Middle frontal gyrus (tissue), 1 donor: ENCODE data around the gene CCDC196.
"Not testable (repeated sequence)": the region's sequence is repeated elsewhere in the genome, so short reads cannot be mapped to it uniquely, and the experiment has no call there.

Source experiments
- DNase-seq: peaks from one replicate; pipeline ENCODE4 v3.0.0-alpha.2; 2015; ENCODE audit warnings: low spot score; ENCODE audit errors: extremely low spot score

Gene CCDC196

DNA sequence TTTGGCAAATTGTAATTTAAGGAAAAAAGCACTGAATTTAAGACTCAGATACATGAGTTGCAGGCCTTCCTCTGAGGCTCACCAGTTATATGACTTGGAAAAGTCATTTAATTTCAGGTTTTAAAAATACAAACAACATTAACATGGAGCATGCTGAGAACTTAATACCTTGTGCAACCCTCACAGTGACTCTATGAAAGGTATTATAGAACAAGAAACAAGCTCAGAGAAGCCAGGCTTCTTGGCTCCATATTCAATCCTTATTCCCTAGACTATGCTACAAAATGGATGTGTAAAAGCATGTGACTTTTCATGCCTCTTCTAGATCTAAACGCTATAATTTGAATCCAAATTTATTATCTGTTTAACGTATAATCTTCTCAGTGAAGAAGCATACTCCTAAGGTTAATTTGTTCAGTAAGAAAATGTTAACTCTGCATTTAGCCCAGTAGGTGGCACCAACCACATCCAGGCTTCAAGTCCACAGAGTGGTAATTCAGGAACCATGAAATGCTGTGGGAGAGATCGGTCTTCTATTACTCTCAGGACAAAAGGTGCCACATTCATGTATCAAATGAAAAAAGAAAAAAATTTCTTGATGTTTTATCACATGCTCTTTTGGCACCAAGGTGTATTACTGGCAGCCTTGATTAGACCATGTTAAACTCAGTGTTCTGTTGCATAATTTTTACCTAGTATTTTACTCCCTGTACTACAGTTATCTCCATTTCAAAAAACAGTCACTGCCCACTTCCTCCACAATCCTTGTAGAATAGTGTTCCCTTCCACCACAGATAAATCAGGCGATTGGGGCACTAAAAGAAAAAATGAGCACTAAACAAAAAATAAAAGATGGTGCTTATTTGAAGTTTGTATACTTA lies 9.3 kb downstream of the CCDC196 start:
- peak; percentile 24 for DNase-seq

DNA sequence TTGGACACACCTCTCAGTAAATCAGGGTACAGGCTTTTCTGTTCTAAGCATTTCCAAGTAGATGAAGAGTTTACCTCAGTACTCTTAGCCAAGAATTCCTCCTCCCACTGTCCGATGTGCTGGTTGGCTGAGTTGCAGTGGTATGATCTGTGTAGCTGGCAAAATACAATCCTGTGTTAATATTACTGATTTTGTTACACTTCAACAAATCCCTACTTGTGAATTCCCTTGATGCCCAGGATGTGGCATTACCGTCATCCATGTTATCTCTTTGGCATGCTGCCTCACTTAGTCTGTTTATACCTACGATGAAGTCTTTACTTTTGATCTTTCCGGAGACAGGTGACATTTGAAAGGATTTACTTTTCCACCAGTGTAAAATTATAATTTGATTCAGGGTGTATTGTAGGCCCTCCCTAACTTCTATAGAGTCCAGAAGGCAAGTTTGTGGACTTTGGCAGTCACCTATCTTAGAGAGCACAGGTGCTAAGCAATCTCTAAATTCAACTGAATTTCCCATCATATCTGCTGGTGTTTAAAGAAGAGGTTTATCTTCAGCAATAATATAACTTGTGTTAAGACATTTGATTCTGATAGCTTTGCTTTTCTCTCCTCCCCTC lies 10.1 kb downstream of the CCDC196 start:
- DNase-seq, result no peak

DNA sequence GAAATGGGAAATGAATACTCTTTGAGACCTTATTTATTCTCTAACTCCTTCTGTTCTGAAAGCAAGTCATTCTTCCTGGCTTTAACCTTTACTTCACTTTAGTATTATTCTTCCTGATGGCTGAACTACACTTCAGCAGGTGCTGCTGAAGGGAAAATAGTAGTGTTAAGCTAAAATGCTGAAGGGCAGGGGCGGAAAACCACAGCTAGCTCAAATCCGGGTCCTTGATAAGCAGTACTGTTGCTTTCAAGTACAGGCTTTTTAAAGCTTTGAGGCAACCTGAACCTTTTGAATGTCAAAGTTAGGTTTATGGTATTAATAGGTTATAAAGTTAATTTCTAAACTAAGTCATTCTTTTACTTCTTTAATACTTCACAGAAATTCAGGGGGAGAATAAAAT lies 10.7 kb downstream of the CCDC196 start:
- no peak for DNase-seq

DNA sequence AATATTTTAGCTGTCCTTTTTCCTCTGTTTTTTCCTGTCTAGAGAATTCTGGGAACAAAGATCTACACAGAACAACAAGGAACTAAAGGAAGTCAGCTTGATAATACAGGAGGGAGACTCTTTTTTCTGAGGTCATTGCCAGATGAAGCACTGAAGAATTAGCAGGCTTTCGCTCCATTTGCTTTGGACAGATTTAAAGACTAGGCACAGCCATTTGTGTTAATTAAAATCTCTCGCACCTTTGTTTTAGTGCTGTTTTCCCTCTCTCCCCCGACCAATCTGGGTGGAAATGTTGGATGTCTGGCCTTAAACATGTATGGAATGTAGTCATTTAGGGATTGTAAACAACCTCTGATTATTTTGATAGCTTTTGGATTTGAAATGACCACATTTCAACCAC lies 12.1 kb downstream of the CCDC196 start:
- DNase-seq, result no peak

DNA sequence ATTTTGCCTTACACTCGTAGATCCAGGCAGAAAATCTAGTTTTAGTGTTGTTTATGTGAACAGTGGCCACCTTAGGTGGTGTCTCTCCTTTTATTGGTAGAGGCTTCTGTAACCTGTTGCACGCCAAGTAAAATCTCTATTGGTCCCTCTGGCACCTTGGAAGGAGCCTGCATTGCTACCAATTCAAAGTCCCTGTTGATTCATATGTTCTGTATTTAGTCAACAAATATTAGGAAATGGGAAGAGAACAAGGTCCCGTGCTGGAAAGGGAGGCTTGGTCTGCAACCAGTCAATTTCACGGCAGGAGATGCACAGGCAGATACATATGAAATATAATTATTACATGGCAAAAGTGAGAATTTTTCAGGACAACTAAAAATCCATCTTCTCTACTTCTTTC lies 15.4 kb downstream of the CCDC196 start:
- DNase-seq, result no peak

DNA sequence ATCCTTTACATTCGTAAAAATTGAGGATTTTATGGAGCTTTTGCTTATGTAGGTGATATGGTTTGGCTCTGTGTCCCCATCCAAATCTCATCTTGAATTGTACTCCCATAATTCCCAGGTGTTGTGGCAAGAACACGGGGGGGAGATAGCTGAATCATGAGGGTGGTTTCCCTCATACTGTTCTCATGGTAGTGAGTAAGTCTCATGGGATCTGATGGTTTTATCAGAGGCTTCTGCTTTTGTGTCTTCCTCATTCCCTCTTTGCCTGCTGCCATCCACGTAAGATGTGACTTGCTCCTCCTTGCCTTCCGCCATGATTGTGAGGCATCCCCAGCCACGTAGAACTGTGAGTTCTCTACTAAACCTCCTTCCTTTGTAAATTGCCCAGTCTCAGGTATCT lies 16.7 kb downstream of the CCDC196 start:
- DNase-seq, result not testable (repeated sequence)

DNA sequence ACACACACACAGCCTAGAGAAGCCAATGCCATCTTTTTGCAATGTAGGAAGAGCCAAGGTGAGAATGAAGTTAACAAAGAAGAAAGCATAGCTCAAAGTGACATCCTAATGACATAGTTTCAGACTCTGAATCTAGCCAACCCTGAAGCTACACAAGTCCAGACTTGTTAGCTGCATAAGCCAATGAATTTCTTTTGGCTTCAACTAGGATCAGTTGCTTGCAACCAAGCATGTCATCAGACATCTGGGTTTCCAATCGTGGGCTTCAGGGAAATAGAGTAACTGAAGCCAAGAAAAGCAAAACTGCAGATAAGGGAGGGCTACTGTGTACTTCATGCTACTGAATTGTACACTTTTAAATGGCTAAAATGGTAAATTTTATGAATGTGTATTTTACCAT lies 17.4 kb downstream of the CCDC196 start:
- DNase-seq, result no peak

DNA sequence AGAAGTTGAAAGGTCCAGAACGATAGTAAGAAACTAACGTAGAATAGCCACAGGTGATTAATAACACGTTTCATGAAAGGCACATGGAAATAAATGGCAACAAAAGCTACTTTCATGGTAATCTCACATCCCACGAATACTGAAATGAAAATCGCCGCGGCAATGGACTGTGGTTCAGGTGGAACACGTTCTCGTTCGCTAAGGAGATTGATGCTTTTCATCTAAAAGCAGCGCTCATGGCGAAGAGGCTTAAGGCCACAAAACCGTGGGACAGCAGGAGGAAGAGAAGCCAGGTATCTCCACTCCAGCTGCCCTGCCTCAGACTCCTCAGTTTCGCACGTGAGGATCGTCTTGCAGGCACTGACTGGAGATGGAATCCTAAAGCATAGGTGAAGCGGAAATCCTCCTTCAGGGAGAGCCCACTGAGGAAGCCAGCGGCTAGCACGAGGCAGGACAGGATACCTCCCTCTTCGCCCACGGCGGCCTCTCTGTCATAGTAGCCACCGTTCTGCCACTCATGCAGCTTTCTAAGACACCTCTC lies 21.1 kb downstream of the CCDC196 start:
- DNase-seq, result no peak

DNA sequence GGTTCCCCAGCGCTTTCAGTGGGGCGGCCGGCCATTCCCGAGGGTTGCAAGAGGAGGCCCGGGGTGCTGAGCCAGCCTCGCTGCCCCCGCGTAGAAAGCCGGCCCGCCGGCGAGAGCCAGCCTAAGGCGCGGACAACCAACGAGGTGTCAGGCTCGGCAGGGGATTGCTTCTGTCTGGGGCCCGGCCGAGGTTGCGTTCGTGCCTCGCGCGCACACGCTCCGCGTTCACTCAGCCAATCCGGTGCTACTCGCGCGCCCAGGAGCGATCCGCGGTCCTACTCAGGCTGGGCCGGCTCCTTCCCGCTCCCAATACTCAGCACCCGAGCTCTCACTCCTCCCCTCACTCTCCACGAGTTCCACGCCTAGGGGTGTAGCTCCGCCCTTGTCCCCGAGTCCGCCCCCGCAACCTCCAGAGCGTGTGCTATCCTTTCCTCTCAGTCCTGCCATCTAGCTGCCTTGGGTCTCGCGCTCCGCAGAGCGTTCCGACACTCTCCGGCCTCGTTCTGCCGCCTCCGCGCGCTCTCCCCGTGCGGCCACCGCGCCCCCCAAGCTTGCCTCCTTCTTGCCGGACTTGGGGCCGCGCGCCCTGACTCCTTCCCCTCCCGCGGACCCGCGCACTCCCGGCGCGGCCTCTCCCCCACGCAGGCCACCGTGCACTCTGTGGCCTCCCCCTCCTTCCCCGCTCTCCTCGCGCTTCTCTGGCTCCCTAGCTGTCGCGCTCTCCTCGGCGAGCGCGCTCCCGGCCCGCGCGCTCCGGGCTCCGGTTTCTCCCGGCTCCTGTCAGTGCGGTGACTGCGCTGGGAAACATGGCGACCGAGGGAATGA lies 21.8 kb downstream of the CCDC196 start, which contains the start of gene GPHN:
GPHN (plus strand) TSS at position 426 of the 825 bp plus-strand sequence.
- DNase-seq, result peak; percentile 95

DNA sequence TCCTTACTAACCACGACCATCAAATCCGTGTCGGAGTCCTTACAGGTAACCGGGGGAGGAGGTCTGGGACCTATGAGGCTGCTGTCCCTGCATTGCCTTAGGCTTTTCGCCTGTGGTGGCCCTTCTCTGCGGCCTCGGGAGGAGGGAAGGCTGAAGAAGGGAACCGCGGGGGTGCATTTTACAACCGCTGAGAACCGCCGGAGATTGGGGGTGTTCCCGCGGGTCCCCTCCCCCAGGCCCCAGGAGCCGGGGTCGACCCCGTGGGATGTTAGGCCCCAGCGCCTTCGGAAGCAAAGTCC lies 22.3 kb downstream of the CCDC196 start:
- DNase-seq, result no peak

DNA sequence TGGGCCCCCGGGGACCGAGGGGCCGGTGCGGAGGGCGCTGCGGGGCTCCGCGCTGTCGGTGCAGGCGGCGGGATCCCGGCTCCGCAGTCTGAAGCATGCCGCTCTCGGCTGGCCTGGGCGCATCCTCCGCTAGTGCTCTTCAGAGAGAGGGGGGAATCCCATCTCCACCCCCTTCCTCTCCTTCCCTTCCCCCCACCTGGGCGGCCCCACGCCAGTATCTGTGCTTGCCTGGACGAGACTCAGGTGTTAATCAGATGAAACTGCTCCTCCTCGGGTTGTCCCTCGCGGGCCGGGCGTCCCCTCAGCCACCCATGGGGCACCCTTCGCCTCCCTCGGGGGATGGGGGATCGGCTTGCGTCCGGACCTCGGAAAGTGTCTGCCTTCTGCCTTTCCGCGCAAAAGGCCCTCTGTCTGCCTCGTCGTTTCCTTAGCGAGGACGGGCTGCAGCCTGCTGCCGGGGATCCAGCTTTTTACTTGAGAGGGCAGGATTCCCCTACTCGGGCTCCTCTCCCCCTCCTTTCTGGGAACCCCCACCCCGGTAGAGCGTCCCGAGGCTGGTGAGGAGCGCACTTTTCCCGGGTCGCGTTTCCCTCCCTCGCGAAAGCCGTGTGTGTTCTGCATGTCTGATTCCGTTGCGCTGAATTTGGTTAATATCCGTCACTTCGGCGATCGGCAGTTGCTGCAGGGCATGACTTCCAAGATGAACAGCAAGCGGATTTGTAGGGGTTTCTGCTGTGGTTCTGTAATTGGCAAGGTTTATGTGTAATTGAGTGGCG lies 22.9 kb downstream of the CCDC196 start:
- DNase-seq, result no peak

DNA sequence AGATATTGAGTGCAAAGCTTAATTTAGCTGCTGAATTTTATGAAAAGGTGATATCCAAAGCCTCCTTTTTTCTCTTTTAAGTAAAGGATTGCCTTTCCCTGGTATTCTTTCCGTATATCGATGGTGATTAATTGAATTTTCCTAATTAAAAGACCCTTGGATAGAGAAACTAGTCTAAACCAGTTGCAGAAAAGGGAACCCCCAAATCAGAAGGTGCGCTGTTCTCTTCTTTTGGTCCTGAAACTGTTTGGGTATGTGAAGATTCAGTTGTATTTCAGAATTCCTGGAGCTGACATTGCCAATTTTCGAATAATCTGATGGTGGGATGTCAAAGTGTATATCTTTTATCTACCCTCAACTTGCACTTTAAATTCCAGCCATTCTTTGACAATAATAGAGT lies 23.7 kb downstream of the CCDC196 start:
- DNase-seq, result no peak

DNA sequence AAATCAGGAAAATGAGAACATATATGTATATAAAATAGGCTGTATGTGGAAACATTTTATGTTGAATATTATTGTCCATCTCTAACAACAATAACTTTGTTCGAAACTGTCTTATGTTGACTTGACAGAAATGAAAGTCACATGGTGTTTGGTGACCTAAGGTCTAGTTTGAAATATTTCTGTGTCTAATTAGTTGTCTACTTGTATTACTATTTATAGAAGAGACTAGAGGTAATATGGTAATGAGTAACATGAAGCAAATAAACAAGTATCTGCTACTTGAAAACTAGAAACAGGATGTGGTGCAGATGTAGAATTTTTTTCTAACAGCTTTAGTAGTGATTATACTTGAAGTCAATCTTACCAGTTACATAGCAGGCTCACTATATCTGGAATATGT lies 25.7 kb downstream of the CCDC196 start:
- no peak for DNase-seq

DNA sequence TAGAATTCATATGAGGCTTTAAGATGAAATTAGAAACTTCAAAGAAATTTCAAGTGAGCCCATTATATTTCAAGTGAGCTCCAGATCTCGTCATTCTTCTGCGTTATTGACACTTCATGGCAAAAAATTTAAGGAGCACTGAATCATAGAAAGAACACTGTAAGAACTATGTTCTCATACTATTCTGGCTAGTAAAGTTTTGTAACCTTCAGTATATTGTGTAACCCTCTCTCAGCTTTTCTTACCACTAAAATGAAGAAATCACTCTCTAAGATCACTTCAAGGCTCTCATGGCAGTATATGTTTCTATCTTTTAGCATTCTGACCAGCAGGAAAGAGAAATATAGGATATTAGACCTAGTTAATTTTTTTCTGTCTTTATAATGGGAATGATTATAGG lies 28.0 kb downstream of the CCDC196 start:
- no peak for DNase-seq

DNA sequence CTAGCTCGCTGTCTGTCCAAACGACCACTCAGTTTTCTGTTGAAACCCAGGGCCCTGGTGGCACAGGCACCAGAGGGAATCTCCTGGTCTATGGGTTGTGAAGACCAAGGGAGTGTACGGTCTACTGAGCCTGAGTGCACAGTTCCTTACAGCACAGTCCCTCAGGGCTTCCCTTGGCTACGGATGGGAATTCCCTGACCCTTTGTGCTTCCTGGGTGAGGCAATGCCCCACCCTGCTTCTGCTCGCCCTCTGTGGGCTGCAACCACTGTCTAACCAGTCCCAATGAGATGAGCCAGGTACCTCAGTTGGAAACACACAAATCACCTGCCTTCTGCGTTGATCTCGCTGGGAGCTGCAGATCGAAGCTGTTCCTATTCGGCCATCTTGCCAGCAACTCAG lies 44.4 kb downstream of the CCDC196 start:
- DNase-seq, result no peak

DNA sequence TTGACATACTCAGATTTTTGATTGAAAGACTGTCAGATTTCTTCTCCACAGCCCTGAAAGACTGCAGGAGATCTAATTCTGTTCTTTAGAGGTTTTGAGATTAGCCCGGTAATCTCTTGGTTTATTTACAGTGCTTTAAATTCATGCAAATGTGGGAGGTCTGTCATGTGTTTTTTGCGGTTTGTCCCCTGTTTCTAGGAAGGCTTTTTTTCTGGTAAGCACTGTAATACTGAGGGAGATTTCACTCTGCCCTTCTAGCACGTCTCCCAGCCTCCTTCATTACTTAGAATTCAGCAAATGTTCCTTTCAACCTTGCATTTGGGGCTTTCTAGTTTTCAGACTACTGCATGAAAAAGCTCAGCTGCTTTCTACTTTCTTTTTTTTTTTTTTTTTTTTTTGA lies 52.9 kb downstream of the CCDC196 start:
- DNase-seq, result no peak

DNA sequence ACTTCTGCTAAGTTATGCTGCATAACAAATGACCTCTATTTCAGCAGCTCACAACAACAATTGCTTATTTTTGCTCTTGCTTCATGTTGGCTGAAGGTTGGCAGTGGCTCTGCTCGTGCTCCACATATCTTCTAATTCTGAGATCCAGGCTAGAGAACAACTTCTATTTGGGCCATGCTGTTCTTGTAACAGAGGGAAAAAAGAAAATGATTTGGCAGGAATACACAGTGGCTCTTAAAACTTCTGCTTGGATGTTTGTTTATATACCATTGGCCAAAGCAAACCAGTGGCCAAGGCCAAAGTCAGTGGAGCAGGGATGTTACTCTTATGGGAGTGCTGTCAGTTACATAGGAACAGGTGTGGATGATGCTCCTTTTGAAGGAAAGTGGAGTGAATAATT lies 53.9 kb downstream of the CCDC196 start:
- no peak for DNase-seq

DNA sequence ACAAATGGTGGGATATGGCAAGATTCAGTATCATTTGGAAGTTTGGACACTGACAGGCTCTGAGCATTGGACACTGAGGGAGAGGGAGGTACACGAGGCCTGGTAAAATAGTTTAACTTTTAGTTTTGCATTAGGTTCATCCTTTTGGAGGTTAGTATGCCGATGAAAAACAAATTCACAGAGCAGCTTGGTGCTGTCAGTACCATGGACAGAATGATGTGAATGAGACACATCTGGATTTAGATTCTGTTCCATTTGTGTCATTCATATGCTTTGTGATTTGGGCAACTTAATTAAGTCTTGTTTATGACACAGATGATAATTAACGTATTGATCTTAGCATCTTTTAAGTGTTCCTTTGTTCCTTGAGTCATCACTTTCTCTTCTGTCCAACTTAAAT lies 55.5 kb downstream of the CCDC196 start:
- no peak for DNase-seq

DNA sequence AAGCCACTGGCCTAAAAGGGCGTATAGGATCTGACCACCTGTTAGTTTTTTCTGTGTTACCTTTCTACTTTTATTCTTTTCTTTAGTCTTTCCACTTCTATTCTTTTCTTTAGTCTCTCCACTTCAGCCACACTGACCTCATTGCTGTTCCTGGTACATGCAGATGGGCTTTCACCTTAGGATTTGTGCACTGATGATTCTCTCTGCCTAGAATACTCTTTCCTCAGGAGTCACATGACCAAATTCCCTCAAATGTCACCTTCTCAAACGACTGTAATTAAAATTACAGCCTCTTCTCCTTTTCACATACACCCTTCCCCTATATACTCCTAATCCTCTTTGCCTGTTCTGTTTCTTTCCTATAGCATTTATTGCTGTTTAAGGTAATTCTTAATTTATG lies 57.8 kb downstream of the CCDC196 start:
- no peak for DNase-seq

DNA sequence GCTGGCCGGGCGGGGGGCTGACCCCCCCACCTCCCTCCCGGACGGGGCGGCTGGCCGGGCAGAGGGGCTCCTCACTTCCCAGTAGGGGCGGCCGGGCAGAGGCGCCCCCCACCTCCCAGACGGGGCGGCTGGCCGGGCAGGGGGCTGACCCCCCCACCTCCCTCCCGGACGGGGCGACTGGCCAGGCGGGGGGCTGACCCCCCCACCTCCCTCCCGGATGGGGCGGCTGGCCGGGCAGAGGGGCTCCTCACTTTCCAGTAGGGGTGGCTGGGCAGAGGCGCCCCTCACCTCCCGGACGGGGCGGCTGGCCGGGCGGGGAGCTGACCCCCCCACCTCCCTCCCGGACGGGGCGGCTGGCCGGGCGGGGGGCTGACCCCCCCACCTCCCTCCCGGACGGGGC lies 59.0 kb downstream of the CCDC196 start:
- DNase-seq, result not testable (repeated sequence)

DNA sequence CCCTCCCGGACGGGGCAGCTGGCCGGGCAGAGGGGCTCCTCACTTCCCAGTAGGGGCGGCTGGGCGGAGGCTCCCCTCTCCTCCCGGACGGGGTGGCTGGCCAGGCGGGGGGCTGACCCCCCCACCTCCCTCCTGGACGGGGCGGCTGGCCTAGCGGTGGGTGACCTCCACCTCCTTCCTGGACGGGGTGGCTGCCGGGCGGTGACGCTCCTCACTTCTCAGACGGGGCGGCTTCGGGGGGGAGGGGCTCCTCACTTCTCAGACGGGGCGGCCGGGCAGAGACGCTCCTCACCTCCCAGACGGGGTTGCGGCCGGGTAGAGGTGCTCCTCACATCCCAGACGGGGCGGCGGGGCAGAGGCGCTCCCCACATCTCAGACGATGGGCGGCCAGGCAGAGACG lies 59.6 kb downstream of the CCDC196 start:
- not testable (repeated sequence) for DNase-seq
